Measurements from ENCODE around the gene UBA6.

- TF ChIP-seq ELF4 (IDR thresholded peaks at IDR 0.05) (no peak), ARNT (IDR thresholded peaks at IDR 0.05) (no peak), SP1 (IDR thresholded peaks at IDR 0.05) (no peak), FOXK2 (IDR thresholded peaks at IDR 0.05) (no peak)
Measured at GRCh38 chr4:67624939-67625338, 76.0 kb downstream of the UBA6 start.

All from HEK293T (cell line).